GM15510 (cell line): ENCODE data around the gene RHOB.

Experiments used
- POLR2A ChIP-seq: IDR thresholded peaks from 3 replicates; pipeline ENCODE4 v1.6.1; 2011; ENCODE audit warnings: borderline replicate concordance; ENCODE audit not compliant: insufficient read length; ENCODE audit errors: extremely low read depth

RHOB gene

GRCh38 chr2:20471148-20471547 lies 24.3 kb downstream of the RHOB start:
- no peak for TF ChIP-seq POLR2A

DNA sequence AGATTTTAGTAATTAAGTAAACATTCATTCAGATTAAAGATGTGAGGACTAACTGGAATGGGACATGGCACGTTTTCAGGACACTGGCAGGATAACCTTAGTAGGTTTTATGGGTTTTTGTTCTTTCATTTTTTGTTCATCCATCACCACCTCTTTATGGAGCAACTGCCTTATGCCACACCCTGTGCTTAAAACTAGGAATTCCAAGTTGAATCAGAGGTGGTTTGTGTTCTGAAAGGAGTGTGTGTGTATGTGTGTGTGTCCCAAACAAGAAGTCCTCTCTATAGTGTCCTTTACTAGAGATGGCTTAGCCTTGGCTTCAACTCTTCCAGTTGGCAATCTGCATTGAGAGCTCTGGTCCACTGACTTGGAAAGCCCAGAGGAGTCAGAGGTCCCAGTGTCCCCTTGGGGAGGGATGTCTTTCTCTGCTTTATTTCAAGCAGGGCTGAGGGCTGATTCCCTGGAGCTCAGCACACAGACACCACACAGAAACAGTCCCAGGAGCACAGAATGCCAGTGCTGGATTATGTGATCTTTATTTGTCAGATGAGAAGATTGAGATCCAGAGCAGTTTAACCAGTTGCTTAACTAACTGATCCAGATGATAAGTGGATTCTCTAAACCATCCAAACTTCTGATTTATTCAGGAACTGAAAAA lies 25.2 kb downstream of the RHOB start:
- TF ChIP-seq POLR2A = no peak

GRCh38 chr2:20472569-20472968 lies 25.7 kb downstream of the RHOB start:
- TF ChIP-seq POLR2A = no peak

DNA sequence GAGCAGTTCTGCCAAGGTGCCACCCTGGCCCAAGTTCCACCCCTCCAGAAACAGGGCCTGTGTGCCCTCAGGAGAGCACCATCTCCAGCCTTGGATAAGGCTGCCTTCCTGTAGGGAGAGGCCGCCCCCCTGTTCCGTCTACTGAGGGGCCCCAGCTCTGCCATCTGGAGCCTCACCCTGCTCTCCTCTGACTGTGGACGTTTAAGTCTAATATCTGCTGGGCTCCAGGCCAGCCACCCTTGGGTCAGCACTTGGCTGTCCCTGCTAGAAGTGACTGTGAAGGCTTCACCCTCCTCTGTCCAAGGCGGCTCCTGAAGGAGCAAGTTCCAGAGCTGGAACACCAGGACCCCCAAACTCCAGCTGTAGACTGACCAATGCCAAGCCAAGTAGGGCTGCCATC lies 26.3 kb downstream of the RHOB start:
- no peak for TF ChIP-seq POLR2A

DNA sequence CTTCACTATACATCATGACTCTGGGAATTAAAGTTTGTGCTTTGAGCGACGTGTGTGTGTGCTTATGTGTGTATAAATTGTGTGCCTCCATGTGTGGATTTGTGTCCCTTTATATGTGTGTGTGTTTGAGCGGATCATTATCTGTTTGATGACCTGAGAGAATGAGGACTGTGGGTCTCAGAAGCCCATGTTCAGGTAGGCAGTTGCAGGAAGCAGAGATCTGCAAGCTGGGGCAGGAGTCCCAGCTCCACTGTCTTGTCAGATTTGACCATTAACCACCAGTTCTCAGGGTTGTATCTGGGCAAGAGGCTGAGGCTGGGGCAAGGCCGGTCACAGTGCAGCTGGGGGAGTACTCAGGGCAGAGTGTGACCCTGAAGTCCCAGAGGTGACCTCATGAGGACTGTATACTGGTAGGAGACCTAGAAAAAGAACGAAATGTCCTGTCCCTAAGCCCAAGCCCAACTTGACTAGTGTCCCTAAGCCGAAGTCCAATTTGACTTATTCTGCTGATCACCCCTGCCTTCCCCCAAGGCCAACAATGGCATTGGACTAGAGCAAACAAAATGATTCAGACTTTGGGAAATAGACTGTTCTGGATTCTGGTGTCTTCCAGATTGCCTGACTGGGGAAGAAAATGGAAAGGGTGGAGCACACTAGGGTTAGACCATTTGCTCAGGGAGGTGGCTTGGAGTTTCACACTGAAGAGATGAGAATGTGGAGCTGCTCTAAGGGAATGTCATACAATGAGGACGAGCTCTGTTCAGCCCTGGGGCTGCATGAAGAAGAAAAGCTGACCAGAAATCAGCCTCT lies 28.1 kb downstream of the RHOB start:
- no peak for TF ChIP-seq POLR2A

GRCh38 chr2:20475567-20475952 lies 28.7 kb downstream of the RHOB start:
- TF ChIP-seq POLR2A = no peak

DNA sequence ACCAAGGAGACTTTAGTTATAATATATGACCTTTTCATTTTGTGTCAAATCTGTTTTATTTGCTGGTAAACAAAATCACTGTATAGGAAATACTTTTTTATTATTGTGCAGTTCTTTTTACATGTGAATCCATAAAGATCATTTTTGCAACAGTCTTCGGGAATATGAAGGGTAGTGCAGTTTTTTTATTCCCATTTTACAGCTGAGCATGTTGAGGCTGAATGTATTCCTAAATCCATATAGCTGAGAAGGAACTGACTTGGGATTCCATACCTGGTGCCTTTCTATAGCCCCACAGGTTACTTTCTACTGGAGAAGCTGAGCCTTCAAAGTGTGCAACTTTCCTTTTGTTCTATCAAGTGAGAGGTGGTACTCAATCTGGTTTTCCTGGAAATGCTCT lies 29.6 kb downstream of the RHOB start:
- TF ChIP-seq POLR2A = no peak

GRCh38 chr2:20476950-20477349 lies 30.1 kb downstream of the RHOB start:
- no peak for TF ChIP-seq POLR2A

GRCh38 chr2:20478961-20479360 lies 32.1 kb downstream of the RHOB start:
- TF ChIP-seq POLR2A = no peak

DNA sequence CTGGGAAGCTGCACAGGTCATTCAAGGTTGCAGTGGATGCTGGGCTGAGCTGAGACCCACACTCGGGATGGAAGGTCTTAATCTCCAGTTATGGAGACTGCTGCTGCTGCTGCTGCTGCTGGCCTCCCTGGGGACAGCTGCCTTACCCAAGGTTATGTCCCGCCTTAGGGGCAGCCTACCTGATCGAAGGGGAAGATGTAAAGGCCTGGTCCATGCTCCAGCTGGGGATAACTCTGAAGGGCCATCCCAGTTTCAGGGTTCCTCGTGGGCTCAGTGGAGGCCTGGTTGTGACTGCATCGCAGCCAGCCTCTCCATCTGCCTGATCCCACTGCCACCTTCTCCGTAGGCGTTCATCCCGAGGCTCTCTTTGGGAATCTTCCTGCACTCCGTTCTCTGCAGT lies 33.0 kb downstream of the RHOB start:
- no peak for TF ChIP-seq POLR2A

DNA sequence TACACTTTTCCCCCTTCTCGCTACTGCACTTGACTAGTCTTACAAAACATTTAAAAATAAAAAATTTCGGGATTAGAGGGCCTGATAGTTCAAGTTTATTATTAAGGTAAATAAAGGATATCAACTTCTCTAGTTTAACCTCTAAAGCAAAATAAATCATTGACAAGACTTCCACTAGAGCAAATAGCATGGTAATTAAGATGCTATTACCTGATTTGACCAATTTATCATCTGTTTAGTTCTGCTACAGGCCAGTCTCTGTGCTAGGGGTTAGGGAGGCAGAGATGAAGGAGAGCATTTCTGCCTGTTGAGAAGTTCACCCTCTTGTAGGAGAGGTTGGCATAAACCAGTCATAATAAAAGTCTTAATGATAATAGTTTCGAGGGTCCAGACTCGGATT lies 34.0 kb downstream of the RHOB start:
- no peak for TF ChIP-seq POLR2A

DNA sequence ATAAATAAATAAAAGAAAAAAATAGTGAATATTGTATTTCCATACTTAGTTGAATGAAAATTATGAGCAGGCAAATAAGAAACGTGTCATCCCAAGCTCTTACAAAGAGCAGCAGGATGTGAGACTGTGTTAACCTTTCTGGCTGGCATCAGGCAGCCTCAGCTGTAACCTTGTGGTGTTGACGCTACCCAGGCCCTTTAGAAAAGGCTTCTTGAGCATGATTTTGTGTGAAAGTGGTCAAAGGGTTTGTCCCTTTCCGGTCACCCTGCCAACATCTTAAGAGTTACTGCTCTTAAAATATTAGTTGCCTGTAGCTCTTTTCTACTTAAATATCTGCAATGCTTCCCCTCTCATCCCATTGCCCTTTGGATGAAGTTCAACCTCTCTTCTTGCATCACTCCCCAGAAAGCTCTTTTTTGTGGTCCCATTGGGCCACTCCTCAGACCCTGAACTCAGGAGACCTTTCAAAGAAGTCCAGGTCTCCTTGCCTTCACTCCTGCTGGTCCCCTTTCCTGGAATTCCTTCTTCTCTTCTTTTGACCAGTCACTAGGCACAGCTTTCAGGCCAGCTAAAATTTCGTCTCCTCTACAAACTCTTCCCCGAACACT lies 35.0 kb downstream of the RHOB start:
- TF ChIP-seq POLR2A = no peak

DNA sequence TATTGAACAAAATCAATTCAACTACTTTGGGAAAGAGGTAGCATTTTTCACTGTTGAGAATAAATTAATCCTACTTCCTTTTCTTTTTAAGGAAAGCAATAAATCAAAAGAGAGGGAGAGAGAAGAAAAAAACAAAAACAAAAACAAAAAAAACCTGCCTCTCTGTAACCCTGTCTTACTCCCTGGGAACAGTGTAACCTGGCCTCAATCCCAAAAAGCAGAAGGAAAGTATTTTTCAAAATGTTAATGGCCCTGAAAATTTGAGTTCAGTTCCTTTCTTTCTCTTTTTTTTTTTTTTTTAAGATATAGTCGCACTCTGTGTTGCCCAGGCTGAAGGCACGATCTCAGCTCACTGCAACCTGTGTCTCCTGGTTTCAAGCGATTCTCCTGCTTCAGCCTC lies 35.9 kb downstream of the RHOB start:
- no peak for TF ChIP-seq POLR2A

DNA sequence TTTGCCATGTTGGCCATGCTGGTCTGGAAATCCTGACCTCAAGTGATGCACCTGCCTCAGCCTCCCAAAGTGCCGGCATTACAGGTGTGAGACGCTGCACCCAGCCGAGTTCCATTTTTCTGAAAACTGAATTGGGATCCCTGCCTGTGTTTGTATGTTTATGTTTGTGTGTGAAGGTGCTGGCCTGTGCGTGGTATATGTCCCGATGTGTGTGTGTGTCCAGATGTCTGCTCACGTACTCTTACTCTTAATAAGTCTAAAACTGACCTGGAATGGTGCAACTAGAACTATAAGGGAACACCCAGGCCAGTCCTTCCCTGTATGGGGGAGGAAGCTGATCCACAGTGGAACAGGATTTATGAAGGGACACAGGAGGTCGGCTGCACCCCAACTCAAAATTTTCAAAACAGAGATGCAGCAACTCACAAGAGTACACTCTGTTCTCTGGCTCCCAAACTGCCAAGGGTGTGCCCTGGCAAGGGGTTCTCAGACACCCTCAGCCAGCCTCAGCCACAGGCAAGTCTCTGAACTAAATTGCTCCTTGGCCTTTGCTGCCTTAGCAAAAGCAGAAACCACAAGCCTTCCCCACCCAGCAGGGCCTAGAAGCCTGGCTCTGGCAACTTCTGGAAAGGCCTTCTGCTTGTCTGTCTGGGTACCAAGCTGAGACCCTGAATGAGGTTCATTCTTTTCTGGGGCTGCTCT lies 36.5 kb downstream of the RHOB start:
- no peak for TF ChIP-seq POLR2A

GRCh38 chr2:20484034-20484617 lies 37.3 kb downstream of the RHOB start:
- TF ChIP-seq POLR2A = no peak

- TF ChIP-seq POLR2A = no peak
Measured at GRCh38 chr2:20484810-20485611, 38.1 kb downstream of the RHOB start.
